ENCODE measurements around the gene CD28.

DNA sequence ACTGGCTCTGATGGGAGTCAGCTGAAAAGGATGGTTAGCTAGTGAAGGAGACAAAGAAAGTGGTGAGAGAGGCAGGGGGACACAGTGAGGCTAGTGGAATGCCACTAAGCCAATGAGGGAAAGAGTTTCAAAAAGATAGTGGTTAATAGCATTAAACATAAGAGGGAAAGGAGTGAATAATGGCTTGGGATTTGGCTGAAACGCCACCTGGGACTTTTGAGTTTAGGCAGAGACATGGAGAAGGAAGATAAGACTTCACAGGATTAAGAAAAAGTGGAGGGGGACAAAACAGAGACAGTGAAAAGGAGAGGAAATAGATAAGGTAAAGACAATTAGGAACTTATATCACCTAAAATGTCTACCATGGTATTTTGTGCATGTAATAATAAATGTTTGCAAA lies 6.9 kb downstream of the CD28 start:
- TF ChIP-seq, protein P1, sequence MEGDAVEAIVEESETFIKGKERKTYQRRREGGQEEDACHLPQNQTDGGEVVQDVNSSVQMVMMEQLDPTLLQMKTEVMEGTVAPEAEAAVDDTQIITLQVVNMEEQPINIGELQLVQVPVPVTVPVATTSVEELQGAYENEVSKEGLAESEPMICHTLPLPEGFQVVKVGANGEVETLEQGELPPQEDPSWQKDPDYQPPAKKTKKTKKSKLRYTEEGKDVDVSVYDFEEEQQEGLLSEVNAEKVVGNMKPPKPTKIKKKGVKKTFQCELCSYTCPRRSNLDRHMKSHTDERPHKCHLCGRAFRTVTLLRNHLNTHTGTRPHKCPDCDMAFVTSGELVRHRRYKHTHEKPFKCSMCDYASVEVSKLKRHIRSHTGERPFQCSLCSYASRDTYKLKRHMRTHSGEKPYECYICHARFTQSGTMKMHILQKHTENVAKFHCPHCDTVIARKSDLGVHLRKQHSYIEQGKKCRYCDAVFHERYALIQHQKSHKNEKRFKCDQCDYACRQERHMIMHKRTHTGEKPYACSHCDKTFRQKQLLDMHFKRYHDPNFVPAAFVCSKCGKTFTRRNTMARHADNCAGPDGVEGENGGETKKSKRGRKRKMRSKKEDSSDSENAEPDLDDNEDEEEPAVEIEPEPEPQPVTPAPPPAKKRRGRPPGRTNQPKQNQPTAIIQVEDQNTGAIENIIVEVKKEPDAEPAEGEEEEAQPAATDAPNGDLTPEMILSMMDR (IDR thresholded peaks at IDR 0.05), result no peak
- TF ChIP-seq POLR2A (IDR thresholded peaks at IDR 0.05), result no peak
